HG03095 (cell line): ENCODE measurements around the gene PTTG1IP.
"Not testable (repeated sequence)": the region's sequence is repeated elsewhere in the genome, so short reads cannot be mapped to it uniquely, and the experiment has no call there.

Experiments
- ATAC-seq: cut with Tn5 transposase; IDR thresholded peaks from one replicate; pipeline ENCODE4 v1.9.1; 2021; ENCODE audit warnings: moderate library complexity; ENCODE audit not compliant: unreplicated experiment

Gene PTTG1IP

DNA sequence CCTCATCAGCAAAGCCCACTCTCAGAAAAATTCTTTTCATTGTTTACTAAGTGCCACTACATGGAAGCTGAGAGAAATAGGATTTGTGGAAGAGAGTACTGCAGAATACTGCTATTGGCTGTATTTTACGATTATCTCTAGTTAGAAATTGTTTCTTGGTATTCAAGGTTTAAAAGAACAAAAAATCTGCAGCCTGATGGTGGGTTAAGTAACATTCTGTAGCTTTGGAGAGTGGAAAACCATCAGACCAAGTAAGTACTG, 27.3 kb downstream of the PTTG1IP start:
- ATAC-seq = no peak

DNA sequence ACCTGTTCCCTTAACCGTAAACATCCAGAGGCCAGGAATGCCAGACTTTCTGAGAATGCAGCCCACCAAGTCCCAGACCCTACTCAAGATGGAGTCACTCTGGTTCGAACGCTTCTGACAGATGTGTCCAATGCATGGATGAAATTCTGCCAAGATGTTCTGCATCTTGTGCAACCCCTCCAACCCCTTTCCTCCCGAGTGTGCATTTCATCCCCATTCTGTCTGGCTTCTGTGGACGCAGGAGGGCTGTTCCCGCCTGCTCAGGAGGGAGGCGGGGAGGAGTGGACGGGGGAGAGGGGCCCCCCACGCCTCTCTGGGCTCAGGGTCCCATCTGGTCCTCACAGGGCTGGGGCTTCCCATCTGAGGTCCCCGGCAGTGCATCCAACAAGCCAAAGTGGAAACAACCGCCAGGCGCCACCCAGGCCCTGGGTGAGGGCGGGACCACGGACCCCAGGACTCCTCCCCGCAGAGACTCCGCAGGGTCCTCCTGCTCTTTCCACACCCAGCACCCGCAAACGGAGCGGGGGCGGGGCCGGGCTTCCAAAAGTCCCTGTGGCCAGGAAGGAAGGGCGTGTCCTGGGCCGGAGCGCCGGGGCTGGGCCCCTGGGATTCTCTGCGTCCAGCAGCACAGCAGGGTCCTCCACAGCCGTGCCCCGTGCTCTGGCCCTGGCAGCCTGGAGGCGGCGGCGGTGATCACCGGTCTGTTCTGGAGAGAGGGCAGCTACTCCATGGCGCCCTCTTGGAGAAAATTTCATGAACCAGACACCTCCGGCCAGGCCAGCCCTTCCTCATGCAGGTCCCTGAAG, 27.9 kb downstream of the PTTG1IP start:
- ATAC-seq = peak; percentile 46

DNA sequence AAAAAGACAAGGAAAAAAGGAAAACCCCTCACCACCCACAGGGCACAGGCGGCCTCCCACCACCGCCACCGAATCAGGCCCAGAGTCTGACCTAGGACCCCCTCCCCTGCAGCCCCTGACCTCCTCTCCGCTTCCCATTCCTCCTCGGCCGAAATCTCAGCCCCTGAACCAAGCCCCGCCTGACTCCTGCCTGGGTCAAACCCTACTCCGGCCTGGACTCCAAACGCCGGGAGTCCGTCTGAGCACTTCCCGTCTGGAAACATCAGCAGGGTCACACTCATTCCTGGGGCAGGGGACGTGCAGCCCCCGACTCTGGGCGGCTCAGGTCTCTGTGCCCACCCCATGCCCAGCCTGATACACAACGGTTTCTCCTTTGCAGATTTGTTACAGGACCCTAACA, 29.2 kb downstream of the PTTG1IP start:
- ATAC-seq = no peak

DNA sequence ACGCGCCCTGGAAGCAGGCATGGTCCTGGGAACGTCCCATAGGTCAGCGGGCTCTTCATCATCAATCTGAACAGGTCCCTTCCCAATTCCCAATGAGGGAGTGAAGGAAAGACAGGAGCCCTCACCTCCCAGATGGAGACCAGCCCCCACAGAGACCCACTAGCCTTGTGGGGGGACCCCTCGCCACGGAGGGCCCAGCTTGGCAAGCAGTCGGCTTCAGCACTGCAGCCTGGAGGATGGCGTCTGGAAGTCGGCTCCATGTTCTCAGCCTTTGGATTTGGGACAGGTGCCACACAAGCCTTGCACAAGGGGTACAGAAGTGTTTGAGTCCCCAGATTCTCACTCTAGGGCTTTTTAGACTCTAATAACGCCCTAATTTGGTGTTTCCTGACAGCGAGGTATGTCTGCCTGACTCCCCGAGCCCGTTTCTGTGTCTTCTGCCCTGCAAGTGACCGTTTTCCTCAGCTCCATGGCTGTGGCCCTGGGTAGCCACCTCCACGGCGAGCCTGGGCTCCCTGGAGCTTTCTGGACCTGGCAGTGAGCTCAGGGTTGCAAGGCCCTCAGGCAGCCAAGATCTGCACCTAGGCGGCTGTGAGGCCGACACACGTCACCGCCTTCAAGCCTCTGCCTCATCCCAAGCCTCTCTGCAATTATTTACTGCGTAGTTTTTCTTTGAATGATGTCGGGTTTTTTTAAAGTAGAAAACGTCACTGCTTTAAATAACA, 30.6 kb downstream of the PTTG1IP start:
- ATAC-seq = no peak

DNA sequence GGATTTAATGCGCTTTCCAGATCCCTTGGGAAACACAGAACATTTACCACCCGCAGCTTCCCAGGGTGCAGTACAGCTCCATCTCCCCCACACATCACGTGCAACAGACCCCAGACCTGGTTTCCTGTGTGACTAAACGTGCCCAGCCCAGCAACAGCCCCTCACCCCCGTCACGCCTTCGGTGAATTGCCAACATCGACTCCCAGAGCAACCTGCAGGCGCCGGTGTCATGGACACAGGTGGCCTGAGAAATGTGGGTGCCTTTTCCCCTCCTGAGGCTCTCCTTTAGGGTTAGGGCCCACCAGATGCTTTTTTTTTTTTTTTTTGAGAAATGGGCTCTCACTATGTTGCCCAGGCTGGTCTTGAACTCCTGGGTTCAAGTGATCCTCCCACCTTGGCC, 31.4 kb downstream of the PTTG1IP start:
- no peak for ATAC-seq

DNA sequence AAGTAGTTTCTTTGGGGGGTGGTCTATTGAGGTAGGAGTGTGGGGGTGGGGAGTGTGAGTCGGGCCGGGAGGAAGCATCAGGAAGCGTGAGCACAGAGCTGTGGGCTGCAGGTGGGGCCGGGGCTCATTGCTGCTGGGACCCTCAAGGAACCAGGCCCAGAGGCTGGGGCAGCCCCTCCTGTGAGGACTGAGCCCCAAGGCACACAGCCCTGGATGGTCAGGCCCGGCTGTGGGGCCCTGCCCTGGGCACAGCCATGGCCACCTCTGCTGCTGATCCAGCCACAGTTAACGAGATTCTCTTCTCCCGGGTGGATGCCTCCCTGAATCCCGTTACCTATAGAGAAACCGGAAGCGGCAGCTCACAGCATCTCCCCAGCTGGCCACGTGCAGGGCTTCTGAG, 32.7 kb downstream of the PTTG1IP start:
- ATAC-seq = no peak

GRCh38 chr21:44838951-44839350, 34.5 kb downstream of the PTTG1IP start:
- no peak for ATAC-seq

DNA sequence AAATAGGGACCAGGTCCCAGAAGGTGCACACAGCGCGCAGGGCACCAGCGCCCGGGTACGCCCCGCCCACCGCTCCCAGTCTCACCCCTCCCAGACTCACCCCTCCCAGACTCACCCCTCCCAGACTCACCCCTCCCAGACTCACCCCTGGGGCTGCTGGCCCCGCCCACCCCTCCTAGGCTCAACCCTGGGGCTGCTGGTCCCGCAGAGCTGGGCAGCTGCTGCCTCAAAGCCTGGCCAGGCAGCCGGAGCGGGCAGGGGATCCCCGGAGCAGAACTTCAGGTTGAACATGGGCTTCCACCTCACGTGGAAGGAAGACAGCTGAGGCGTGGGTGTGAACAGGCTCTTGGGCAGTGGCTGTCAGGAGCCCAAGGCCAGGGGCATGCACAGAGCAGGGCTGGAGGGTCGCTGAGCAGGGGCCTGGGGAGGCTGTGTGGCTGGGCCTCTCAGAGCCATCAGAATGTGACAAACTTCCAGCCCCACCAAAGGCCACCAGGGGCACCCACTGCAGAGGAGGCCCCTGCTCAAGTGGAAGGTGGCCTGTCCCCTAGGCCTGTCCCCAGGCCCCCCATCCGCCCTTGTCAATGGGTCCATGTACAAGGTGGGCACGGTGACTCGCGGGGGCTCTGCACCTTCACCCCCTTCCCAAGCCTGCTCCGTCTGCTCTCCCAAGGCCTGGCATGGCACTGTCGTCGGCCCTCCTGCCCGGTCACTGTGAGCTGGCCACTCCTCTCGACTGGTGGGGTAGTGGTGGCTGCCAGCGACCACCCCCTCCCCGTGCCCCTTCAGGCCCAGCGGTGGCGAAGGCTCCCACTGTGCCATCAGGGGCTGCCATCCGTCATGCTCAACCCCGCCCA, 35.2 kb downstream of the PTTG1IP start:
- ATAC-seq = no peak

DNA sequence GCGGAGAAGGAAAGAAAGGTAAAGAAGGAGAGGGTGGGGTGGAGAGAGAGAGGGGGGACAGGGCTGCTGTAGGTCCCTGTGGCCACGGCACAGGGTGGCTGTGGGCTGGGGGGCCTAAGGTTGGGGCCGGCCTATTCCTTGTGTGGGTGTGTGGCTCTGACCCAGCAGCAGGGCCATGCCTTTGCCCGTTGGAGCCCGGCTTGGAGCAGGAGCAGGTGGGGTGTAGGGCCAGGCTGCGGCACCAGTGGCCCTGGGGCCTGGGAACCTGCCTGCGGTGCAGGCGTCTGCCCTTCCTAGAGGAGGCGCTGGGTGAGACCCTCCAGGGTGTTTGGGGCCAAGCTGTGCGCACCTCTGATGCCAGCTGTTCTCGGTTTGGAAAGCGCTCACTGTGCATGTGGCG, 36.0 kb downstream of the PTTG1IP start:
- ATAC-seq = no peak

- ATAC-seq = no peak
Measured at GRCh38 chr21:44836666-44837471, 36.6 kb downstream of the PTTG1IP start.

DNA sequence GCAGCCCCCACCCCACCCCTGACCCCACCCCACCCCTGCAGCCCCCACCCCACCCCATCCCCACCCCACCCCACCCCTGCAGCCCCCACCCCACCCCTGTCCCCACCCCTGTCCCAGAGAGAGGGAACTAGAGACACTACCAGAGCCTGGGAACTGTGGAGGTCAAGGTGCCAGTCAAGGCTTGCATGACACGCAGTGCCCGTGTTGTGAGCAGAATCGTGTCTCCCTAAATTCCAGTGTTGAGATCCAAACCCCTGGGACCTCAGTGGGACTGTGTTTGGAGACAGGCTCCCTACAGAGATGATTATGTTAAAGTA, 37.2 kb downstream of the PTTG1IP start:
- ATAC-seq = no peak

GRCh38 chr21:44835647-44835973, 37.9 kb downstream of the PTTG1IP start:
- ATAC-seq = no peak

DNA sequence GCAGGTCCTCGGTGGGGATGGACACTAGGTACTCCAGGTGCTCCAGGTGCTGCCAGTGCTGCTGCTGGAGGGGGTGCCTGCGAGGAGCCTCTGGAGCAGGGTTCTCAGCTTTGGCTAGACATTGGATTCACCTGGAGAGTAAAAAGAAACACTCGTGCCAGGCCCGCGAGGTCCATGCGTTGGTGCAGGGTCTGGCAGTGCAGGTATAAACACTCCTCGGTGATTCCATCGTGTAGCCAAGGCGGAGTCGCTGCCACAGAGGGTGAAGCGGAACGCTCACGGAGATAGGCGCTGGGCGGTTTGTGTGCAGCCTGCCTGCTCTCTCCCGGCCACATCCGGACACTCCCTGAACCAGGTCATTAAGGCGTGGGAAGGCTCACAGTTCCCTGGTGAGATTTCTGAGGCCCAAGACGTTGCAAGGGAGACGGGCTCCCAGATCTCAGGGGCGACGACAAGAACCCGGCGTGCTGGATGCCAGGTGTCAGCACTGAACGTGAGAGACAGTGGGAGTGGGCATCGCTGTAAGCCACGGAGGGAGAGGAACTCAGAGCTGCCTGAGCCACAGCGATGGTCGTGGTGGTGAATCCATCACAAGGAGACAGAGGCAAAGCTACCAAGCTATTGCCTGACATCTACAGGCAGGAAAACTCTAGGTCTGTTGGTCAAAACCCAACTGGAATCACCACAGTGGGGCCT, 38.4 kb downstream of the PTTG1IP start:
- ATAC-seq = no peak

- ATAC-seq = no peak
Measured at GRCh38 chr21:44834231-44834950, 39.1 kb downstream of the PTTG1IP start.

DNA sequence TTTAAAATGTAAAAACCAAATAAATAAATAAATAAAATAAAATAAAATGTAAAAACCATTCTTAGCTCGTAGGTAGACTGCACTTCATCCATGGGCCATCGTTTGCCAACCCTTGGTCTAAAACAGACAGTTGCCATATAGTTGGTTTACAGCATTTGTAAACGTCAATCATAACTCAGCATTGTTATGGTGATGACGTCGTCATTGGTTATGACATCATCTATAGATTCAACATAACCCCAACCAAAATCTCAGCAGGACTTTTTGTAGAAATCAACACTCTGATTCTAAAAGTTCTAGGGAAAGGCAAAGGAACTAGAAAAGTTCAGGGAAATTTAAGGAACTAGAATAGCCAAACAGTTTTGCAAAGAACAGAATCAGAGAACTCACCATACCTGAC, 39.8 kb downstream of the PTTG1IP start:
- no peak for ATAC-seq

- not testable (repeated sequence) for ATAC-seq
Measured at GRCh38 chr21:44832516-44833255, 40.8 kb downstream of the PTTG1IP start.

DNA sequence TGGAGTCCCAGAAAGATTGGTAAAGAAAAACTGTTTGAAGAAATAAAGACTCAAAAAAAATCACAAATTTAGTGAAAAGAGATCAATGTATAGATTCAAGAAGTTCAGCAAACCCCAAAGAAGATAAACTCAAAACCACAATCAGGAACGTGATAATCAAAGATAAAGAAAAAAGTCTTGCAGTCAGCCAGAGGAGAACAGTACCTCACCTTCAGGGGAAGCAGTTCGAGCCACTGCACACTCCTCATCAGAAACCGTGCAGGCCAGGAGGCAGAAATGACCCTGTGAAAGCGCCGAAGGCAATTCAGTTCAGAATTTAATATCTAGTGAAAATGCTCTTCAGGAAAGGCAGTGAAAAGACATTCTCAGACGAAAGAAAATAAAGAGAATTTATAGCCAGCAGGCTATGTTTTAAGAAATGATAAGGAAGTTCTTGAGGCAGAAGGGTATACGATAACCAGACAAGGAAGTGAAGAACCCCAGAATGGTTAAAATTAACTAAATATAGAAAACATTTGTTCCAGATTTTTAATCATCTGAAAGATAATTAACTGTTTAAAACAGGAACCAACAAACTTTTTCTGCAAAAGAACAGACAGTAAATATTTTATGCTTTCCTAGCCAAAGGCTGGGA, 42.1 kb downstream of the PTTG1IP start:
- no peak for ATAC-seq

DNA sequence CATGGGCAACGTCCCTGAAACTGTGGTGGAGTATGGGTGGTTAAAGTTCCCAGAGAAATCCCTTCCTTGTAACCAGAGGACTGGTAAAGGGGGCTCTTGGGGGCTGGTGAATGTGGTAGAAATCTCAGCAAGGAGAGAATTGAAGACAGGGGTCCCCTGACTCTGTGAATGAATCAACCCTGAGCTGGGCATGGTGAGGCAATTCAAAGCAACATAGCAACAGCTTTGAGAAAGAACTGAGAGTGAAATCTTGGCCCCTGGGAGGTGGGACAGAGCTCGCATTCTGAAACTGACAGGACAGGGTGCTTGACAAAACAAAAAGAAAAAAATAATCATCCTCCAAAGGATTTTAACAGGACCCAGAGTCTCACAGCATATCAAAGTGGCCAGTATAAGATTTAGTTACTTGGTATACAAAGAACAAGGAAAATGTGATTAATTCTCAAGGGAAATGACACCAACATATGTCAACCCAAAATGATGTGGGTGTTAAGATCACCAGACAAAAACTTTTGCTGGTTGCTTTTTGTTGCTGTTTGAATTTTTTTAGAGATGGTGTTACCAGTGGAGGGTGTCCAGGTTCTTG, 43.9 kb downstream of the PTTG1IP start:
- no peak for ATAC-seq
